Ammon's horn (tissue), 1 donor: ENCODE results near the gene HILPDA.

Source experiments
- DNase-seq: peaks from one replicate; pipeline ENCODE4 v3.0.0-alpha.2; 2016; ENCODE audit warnings: low spot score

HILPDA gene, protein sequence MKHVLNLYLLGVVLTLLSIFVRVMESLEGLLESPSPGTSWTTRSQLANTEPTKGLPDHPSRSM

DNA sequence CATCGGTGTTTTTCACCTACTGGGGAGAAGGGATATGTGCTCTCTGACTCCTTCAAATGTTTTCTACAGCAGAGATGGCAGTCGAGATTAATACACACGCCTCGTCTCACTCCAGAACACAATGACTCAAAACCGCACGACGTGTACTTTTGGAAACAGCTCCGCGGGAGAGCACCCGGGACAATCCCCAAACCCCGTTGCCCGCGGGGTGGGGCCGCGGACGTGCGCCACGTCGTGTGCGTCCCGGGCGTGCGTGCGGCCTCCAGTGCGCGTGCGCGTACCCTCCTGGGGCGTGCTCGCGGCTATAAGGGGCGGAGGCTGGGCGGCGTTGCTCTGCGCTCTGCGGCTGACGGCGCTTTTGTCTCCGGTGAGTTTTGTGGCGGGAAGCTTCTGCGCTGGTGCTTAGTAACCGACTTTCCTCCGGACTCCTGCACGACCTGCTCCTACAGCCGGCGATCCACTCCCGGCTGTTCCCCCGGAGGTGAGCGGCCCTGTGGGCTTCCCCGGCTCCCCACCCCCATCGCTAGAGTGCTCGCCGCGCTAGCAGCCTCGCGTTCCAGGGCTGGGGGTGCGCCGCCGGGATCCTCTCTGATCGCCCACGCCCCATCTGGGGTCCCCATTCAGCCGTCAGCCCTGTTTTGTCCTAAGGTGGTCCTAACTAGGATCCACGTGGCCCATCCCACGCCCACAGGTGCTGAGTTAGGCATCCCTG, at the start of gene HILPDA:
Gene HILPDA (plus strand): TSS at position 336 of the 712 bp plus-strand sequence. CDS start 1,391 bp downstream, outside the sequence.
- DNase-seq = peak; percentile 94

GRCh38 chr7:128406314-128407232, 49.1 kb upstream of the HILPDA start:
- no peak for DNase-seq

DNA sequence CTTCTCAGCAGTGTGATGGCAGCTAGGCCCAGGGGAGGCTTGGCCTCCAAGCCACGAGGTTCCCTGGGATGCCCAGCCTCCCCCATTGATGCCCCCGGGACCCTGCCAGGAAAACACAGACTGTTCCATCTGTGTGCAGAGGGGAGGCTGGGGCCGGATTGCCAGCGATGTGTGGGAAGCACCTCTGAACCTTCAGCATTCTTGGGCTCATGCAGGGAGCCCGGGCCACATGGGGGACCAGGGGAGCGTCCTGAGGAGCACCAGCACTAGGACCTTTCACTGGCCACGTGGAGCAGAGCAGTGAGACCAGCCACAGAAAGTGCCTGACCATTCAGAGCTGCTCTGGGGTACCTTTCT, 48.5 kb upstream of the HILPDA start:
- no peak for DNase-seq

DNA sequence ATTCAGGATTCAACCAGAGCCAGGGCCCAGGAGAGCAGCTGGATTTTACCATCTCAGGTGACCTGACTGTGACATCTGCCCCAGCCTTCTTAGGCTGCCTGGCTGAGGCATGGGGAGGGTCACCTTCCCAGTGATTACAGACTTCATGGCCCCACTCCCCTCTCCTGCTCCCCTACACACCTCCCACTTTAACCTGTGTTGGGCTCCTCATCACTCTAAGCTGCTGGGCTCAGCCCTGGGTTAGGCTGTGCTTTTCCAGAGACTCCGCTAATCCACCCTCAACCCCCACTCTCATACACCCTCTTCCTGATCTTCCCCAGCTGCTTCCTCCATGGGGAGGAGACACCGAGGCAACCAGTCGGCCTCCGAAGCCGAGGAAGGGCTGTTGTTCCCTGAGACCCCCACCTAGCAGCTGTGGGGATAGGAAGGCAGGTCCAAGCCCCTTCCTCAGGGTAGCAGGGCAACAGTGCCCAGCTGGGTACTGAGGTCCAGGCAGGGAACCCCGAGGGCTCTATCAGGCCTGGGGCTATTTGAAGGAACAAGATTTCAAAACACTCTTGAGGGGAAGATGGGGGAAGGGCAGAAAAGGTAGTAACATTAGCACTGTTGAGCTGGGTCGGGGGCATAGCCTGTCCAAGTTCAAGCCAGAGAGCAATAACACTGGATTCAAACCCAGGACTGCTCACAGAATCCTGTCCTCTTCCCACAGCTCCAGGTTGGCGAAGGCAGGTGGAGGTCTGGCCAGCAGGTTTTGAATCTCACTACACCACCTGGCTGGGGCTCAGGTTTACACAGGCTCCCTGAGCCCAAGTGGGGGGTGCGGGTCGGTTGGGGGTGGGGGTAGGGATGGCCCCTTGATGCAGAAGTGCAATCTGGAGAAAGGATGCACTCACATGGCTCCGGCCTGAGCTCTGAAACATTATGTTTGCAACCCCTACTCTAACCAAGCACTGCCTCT, 47.6 kb upstream of the HILPDA start:
- DNase-seq = no peak

GRCh38 chr7:128408709-128409595, 46.7 kb upstream of the HILPDA start:
- no peak for DNase-seq

GRCh38 chr7:128409596-128410450, 45.9 kb upstream of the HILPDA start, which contains the start of gene IMPDH1:
Gene IMPDH1 (minus strand): TSS chr7:128409982. CDS start chr7:128409901, 81 bp downstream.
- DNase-seq = peak; percentile 78

- DNase-seq = no peak
These were observed 45.3 kb upstream of the HILPDA start for GRCh38 chr7:128410451-128410753.

DNA sequence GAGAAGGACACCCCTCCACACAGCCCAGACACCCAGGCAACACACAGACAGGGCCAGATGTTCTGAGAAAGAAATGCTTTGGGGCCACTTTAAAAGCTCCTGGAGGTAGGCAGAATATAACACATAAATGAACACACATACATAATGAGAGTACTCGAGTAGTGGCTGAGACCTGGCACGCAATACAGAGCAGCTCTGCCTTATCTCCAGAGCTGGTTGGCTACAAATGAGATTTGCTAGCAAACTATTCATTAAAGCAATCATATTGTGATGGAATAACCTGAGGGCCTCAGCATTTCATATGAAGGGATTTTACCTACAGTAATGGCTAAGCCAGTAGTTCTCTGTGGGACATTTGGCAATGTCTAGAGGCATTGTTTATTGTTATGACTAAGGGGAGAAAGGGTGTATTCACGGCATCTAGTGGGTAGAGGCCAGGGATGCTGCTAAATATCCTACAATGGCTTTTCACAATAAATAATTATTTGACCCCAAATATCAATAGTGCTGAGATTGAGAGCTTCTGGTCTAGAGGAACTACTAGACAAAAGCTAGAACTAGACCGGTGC, 40.4 kb upstream of the HILPDA start:
- DNase-seq = no peak

GRCh38 chr7:128417071-128417470, 38.6 kb upstream of the HILPDA start:
- no peak for DNase-seq

DNA sequence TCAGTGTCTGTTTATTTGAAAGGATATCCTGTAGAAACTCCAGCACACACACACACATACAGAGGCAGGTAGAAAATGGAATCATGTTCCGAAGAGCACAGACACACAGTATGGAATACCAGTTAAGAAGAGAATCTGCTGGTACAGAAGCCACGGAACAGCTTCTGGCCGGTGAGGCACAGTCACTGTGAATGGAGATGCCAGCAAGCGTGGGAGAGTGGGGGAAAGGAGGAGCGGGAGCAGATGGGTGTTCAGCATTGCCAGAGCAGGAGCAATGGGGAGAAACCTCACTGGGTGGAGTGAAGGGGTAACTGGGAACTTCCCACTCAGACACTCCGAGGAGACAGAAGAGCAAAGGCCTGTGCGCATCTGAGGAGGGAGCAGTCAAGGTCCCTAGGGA, 36.4 kb upstream of the HILPDA start:
- peak; percentile 78 for DNase-seq

- no peak for DNase-seq
These were observed 34.9 kb upstream of the HILPDA start for GRCh38 chr7:128420773-128421172.

DNA sequence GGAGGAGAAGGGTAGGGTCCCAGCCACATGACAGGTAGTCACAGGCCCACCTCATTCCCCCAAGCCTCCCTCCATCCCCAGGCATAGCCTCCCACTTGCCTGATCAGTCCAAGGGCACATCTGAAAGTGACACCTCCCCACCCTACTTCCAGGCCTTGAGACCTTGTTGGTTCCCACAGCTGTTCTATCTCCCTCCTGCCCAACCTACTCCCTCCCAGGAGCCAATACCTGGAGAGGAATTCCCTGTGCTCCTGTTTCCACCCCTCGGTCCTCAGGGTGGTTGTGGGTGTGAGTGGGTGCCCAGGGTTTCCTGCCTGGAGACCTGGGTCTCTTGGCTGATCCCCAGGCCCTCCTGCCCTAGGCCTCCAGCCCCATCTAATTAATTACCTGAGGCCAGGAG, 34.3 kb upstream of the HILPDA start:
- no peak for DNase-seq

DNA sequence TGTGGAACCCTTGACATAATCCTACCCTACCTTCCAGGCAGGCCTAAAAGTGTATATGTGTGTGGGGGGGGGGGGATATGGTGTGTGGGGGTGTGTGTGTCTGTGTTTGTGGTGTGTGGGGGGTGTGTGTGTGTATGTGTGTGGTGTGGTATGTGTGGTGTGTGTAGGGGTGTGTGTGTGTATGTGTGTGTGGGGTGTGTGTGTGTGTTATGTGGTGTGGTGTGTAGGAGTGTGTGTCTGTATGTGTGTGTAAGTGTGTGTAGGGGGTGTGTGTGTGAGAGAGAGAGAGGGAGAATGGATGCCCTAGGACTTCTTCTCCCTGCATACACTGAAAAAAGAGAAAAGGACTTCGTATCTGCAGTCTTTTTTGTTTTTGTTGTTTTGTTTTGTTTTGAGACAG, 33.6 kb upstream of the HILPDA start:
- DNase-seq = no peak

DNA sequence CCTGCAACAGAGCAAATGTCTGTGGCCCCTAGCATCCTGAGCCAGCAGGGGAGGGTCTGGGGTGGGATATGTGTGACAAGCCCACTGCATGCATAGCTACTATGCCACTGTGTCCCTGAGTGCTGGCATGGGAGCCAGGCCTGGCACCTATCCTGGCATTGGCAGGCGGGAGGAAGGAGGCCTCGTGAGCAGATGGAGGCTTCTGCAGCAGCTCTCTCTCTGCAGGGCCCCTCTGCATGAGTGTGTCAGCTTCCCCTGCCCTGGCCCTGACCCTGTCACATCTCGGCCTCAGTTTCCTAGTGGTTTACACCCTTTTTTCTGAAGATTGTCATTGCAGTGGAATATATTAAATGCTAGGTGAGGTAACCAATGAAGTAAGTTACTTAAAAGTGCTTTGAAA, 32.8 kb upstream of the HILPDA start:
- peak; percentile 43 for DNase-seq

DNA sequence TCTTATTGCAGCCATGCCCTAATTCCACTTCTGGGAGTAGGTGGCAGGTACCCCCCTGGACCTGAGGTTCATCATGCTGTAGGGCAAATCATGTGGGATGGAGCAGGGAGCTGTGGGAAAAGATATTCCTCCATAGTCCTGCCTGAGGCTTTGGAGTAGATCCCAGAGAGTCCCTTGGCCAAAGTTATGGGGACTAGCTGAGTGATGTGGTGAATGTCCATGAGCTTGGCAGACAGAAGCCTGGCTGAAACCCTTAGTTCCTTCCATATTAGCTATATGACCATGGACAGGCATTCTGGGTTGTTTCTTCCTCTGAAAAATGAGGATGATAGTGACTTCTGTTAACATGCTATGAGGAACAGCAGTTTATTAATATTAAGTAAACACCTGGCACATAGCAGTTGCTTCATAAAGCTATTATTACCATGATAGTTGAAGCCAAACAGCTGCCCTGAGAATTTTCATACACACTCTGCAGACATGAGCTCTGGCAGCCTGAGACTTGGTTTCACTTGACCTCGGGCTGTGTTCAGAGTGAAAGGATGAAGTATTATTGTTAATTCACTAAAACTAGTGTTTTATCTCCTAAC, 30.9 kb upstream of the HILPDA start:
- DNase-seq = no peak

GRCh38 chr7:128425850-128426249, 29.8 kb upstream of the HILPDA start:
- DNase-seq = peak; percentile 68

DNA sequence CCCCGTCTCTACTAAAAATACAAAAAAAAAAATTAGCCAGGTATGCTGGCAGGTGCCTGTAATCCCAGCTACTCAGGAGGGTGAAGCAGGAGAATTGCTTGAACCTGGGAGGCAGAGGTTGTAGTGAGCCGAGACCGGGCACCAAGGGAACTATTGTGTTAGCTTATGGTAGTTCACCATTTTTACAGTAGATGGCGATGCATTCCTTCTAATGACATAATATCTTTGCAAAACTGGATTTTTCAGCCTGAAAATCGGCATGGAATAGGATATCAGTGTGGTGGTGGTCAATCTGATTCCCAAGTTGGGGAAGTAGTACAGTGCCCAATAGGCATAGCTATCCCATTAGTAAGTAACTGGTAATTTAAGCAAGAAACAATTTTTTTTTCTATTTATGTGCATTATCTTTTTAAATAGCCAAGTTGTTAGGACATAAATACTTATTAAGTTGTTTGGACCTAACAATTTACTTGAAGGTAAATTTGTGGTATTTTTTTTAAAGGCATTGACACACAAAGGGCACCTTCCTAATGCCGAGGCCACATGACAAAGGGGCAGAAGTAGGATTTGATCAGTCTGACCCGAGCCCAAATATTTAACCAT, 28.3 kb upstream of the HILPDA start:
- peak; percentile 77 for DNase-seq

DNA sequence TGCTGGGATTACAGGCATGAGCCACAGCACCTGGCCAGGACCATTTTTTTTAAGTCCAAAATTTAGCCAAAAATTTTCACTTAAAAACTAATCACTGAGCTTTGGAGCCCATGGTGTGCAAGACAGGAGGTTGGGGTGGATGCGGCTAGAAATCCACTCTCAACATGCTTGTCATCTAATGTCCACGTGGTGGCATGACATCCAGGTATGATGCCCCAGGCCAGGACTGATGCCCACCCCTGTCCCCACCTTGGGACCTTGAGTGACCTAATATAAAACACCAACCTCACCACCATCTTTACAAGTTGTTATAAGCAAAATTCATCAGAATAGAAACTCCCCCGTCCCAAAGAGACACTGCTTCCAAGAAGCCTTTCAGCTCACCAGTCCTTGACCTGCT, 25.5 kb upstream of the HILPDA start:
- DNase-seq = no peak

- no peak for DNase-seq
These were observed 24.5 kb upstream of the HILPDA start for GRCh38 chr7:128431221-128431620.
